ENCODE measurements around the gene FAM229B.

FAM229B gene

GRCh38 chr6:112130878-112131277 is 43.5 kb downstream of the FAM229B start:
- no peak for TF ChIP-seq CTCF (IDR thresholded peaks at IDR 0.05; ENCODE audit: low read length, missing control alignments)
- H3K4me3 ChIP-seq (replicated peaks; ENCODE audit: low read depth, low read length): no peak overlapping the region
- no peak for DNase-seq (ENCODE audit: low read depth)

GRCh38 chr6:112139052-112139451 is 51.7 kb downstream of the FAM229B start:
- no peak overlapping the region for H3K4me3 ChIP-seq (replicated peaks; ENCODE audit: low read depth, low read length)
- no peak for TF ChIP-seq CTCF (IDR thresholded peaks at IDR 0.05; ENCODE audit: low read length, missing control alignments)
- DNase-seq (ENCODE audit: low read depth): no peak

- no peak for TF ChIP-seq CTCF (IDR thresholded peaks at IDR 0.05; ENCODE audit: low read length, missing control alignments)
- no peak overlapping the region for H3K4me3 ChIP-seq (replicated peaks; ENCODE audit: low read depth, low read length)
- DNase-seq (ENCODE audit: low read depth): no peak
These were observed 54.3 kb downstream of the FAM229B start for GRCh38 chr6:112141707-112142106.

GRCh38 chr6:112144145-112144926 is 56.9 kb downstream of the FAM229B start:
- DNase-seq (ENCODE audit: low read depth): no peak
- no peak for TF ChIP-seq CTCF (IDR thresholded peaks at IDR 0.05; ENCODE audit: low read length, missing control alignments)
- H3K4me3 ChIP-seq (replicated peaks; ENCODE audit: low read depth, low read length): no peak overlapping the region

- TF ChIP-seq CTCF (IDR thresholded peaks at IDR 0.05; ENCODE audit: low read length, missing control alignments): no peak
- no peak overlapping the region for H3K4me3 ChIP-seq (replicated peaks; ENCODE audit: low read depth, low read length)
- no peak for DNase-seq (ENCODE audit: low read depth)
These were observed 57.7 kb downstream of the FAM229B start for GRCh38 chr6:112145080-112145573.

- no peak for TF ChIP-seq CTCF (IDR thresholded peaks at IDR 0.05; ENCODE audit: low read length, missing control alignments)
- H3K4me3 ChIP-seq (replicated peaks; ENCODE audit: low read depth, low read length): no peak overlapping the region
- no peak for DNase-seq (ENCODE audit: low read depth)
These were observed 60.7 kb downstream of the FAM229B start for GRCh38 chr6:112148103-112148502.

- H3K4me3 ChIP-seq (replicated peaks; ENCODE audit: low read depth, low read length): no peak overlapping the region
- no peak for TF ChIP-seq CTCF (IDR thresholded peaks at IDR 0.05; ENCODE audit: low read length, missing control alignments)
- DNase-seq (ENCODE audit: low read depth): no peak
These were observed 61.8 kb downstream of the FAM229B start for GRCh38 chr6:112149236-112149635.
